Neural cell (in vitro differentiated cells): ENCODE results near the gene PRDM11. TPM values are rescaled to one million over a fixed set of nuclear protein-coding genes. Genes with fewer than 3 reads are reported as not detected.

ENCODE experiments used
- H2AFZ ChIP-seq: fragments of 200-600, 300-800 bp; sonication (generic), shearing (Covaris generic); 2 replicates; pipeline ENCODE4 v1.6.0; 2014; ENCODE audit warnings: low read depth, mild to moderate bottlenecking, antibody characterized with exemption, low read length, moderate library complexity
- H3F3A ChIP-seq: fragments of 200-600 bp; shearing (Covaris generic); 2 replicates; pipeline ENCODE4 v1.6.1; 2016; ENCODE audit warnings: mild to moderate bottlenecking, moderate library complexity, mixed read lengths, antibody characterized with exemption, low read length; ENCODE audit not compliant: insufficient read depth, poor library complexity, severe bottlenecking
- H3K27ac ChIP-seq: fragments of 200-600, 300-800 bp; sonication (generic), shearing (Covaris generic); 2 replicates; pipeline ENCODE4 v1.5.1; 2014; ENCODE audit warnings: mild to moderate bottlenecking, low read length, moderate library complexity
- H3K27me3 ChIP-seq: fragments of 300-800, 200-600 bp; sonication (generic), shearing (Covaris generic); 2 replicates; pipeline ENCODE4 v1.6.0; 2014; ENCODE audit warnings: mild to moderate bottlenecking, low read depth, low read length, moderate library complexity; ENCODE audit not compliant: insufficient read depth
- H3K36me3 ChIP-seq: fragments of 300-800, 200-600 bp; sonication (generic), shearing (Covaris generic); 2 replicates; pipeline ENCODE4 v1.5.1; 2014; ENCODE audit warnings: mild to moderate bottlenecking, antibody characterized with exemption, low read length, moderate library complexity; ENCODE audit not compliant: insufficient read depth
- H3K4me2 ChIP-seq: fragments of 300-800, 200-600 bp; sonication (generic), shearing (Covaris generic); 2 replicates; pipeline ENCODE4 v1.6.0; 2014; ENCODE audit warnings: mild to moderate bottlenecking, low read length
- H3K4me3 ChIP-seq: fragments of 300-800, 200-600 bp; sonication (generic), shearing (Covaris generic); 2 replicates; pipeline ENCODE4 v1.5.1; 2014; ENCODE audit warnings: mild to moderate bottlenecking, low read length, moderate library complexity
- H3K79me2 ChIP-seq: fragments of 200-600 bp; shearing (Covaris generic); replicated peaks from 2 replicates; pipeline ENCODE4 v1.6.0; 2014; ENCODE audit warnings: mild to moderate bottlenecking, low read length, moderate library complexity; ENCODE audit not compliant: insufficient read depth
- H3K9ac ChIP-seq: fragments of 300-800, 200-600 bp; sonication (generic), shearing (Covaris generic); 2 replicates; pipeline ENCODE4 v1.6.1; 2016; ENCODE audit warnings: mild to moderate bottlenecking, low read length, mixed read lengths
- H3K9me2 ChIP-seq: fragments of 200-600 bp; shearing (Covaris generic); 2 replicates; pipeline ENCODE4 v1.6.1; 2016; ENCODE audit warnings: mild to moderate bottlenecking, low read length, mixed read lengths; ENCODE audit not compliant: insufficient read depth
- H3K9me3 ChIP-seq: fragments of 200-600, 300-800 bp; sonication (generic), shearing (Covaris generic); 2 replicates; pipeline ENCODE4 v1.6.1; 2016; ENCODE audit warnings: mild to moderate bottlenecking, mixed run types, low read length, moderate library complexity, mixed read lengths
- H4K20me1 ChIP-seq: fragments of 200-600 bp; shearing (Covaris generic); 2 replicates; pipeline ENCODE4 v1.6.1; 2016; ENCODE audit warnings: mild to moderate bottlenecking, mixed run types; ENCODE audit not compliant: insufficient read depth
- EP300 ChIP-seq: fragments of 450-650 bp; conservative IDR thresholded peaks from 2 replicates; pipeline ENCODE4 v1.6.1; 2014; ENCODE audit warnings: antibody characterized with exemption, mild to moderate bottlenecking, moderate library complexity; ENCODE audit not compliant: poor library complexity, severe bottlenecking
- EZH2 ChIP-seq: fragments of 200-600, 300-800 bp; shearing (Covaris generic), sonication (generic); IDR thresholded peaks from 2 replicates; pipeline ENCODE4 v1.6.1; 2014; ENCODE audit warnings: antibody characterized with exemption, low read length, borderline replicate concordance, mild to moderate bottlenecking; ENCODE audit not compliant: insufficient read depth, poor library complexity, severe bottlenecking
- MXI1 ChIP-seq: fragments of 450-650 bp; conservative IDR thresholded peaks from 2 replicates; pipeline ENCODE4 v1.6.1; 2014; ENCODE audit warnings: antibody characterized with exemption, mild to moderate bottlenecking; ENCODE audit not compliant: poor library complexity, severe bottlenecking
- POLR2AphosphoS5 ChIP-seq: IDR thresholded peaks from 2 replicates; pipeline ENCODE4 v1.6.1; 2012
- RAD21 ChIP-seq: fragments of 450-650 bp; conservative IDR thresholded peaks from 2 replicates; pipeline ENCODE4 v1.6.1; 2014; ENCODE audit warnings: antibody characterized with exemption, mild to moderate bottlenecking, moderate library complexity
- SMC3 ChIP-seq: fragments of 450-650 bp; conservative IDR thresholded peaks from 2 replicates; pipeline ENCODE4 v1.6.1; 2014; ENCODE audit warnings: antibody characterized with exemption, mild to moderate bottlenecking, moderate library complexity; ENCODE audit not compliant: poor library complexity
- TAF1 ChIP-seq: IDR thresholded peaks from 2 replicates; pipeline ENCODE4 v1.6.1; 2012; ENCODE audit warnings: low read depth
- polyA plus RNA-seq: library from polyadenylated mRNA; depleted of rRNA; stranded (reverse); fragments of >200 nt; gene quantifications from 2 replicates; pipeline ENCODE4 v1.2.3, GENCODE V29; 2014
- TF ChIP-seq, protein P1 (sequence below): IDR thresholded peaks from 2 replicates; pipeline ENCODE4 v1.6.1; 2012; ENCODE audit warnings: borderline replicate concordance
- TF ChIP-seq, protein P2 (sequence below): fragments of 450-650 bp; IDR thresholded peaks from 2 replicates; pipeline ENCODE4 v1.5.1; 2014; ENCODE audit warnings: antibody characterized with exemption, mild to moderate bottlenecking, moderate library complexity; ENCODE audit not compliant: poor library complexity, severe bottlenecking

The PRDM11 gene
- polyA plus RNA-seq, 1 donor from 2014 or later = 2.0 TPM

DNA sequence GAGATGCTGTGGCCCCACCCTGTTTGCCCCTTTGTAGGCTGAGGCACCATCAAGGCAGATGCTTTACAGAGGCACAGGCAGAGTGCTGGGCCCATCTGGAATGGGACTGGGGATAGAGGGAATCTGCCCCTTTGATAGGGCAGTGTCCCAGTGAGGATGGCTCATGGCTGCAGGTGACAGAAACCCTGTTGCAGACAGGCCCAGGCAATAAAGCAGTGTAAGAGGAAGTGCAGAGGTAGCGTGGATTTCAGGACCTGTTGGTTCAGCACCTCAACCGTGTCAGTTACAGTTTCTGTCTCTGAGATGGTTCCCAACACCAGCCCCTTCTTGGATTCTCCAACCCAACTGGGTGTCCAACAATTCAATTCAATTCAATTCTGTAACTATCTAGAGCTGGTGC lies 25.1 kb downstream of the PRDM11 start:
- H3F3A ChIP-seq = no peaks in the 10 kb centered on the region
- no peaks in the 10 kb centered on the region for H4K20me1 ChIP-seq
- H3K27me3 ChIP-seq = no peaks in the 10 kb centered on the region
- H3K9ac ChIP-seq = no peak overlapping the region
- no peaks in the 10 kb centered on the region for H3K9me3 ChIP-seq
- no peaks in the 10 kb centered on the region for H3K9me2 ChIP-seq
- no peak overlapping the region for H3K27ac ChIP-seq
- H3K4me2 ChIP-seq = no peak overlapping the region
- no peak overlapping the region for H3K4me3 ChIP-seq
- H3K79me2 ChIP-seq = no peaks in the 10 kb centered on the region
- H3K36me3 ChIP-seq = no peaks in the 10 kb centered on the region
- H2AFZ ChIP-seq = no peak overlapping the region
- TF ChIP-seq SMC3 (no peak), EZH2 (no peak)

DNA sequence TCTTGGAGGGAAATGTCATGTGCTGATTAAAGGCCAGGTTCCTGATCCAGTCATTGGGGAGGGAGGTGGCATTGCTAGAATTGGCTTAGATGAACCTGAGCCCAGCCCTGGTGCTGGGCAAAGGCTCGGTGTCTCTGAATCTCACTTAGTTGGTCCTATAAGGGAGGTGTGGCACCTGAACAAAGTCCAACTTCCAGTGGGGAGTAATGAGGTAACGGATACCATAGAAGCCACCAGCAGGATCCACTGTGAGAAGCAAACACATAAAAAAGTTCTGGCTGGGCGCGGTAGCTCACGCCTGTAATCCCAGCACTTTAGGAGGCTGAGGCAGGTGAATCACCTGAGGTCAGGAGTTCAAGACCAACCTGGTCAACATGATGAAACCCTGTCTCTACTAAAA lies 26.6 kb downstream of the PRDM11 start:
- no peak overlapping the region for H3K9ac ChIP-seq
- H2AFZ ChIP-seq = no peak overlapping the region
- no peaks in the 10 kb centered on the region for H3K79me2 ChIP-seq
- H3K4me2 ChIP-seq = no peak overlapping the region
- no peaks in the 10 kb centered on the region for H3K27me3 ChIP-seq
- no peak overlapping the region for H3K27ac ChIP-seq
- H4K20me1 ChIP-seq = no peaks in the 10 kb centered on the region
- H3K36me3 ChIP-seq = no peaks in the 10 kb centered on the region
- H3F3A ChIP-seq = no peaks in the 10 kb centered on the region
- no peaks in the 10 kb centered on the region for H3K9me3 ChIP-seq
- no peak overlapping the region for H3K4me3 ChIP-seq
- H3K9me2 ChIP-seq = no peaks in the 10 kb centered on the region
- TF ChIP-seq, protein P1, sequence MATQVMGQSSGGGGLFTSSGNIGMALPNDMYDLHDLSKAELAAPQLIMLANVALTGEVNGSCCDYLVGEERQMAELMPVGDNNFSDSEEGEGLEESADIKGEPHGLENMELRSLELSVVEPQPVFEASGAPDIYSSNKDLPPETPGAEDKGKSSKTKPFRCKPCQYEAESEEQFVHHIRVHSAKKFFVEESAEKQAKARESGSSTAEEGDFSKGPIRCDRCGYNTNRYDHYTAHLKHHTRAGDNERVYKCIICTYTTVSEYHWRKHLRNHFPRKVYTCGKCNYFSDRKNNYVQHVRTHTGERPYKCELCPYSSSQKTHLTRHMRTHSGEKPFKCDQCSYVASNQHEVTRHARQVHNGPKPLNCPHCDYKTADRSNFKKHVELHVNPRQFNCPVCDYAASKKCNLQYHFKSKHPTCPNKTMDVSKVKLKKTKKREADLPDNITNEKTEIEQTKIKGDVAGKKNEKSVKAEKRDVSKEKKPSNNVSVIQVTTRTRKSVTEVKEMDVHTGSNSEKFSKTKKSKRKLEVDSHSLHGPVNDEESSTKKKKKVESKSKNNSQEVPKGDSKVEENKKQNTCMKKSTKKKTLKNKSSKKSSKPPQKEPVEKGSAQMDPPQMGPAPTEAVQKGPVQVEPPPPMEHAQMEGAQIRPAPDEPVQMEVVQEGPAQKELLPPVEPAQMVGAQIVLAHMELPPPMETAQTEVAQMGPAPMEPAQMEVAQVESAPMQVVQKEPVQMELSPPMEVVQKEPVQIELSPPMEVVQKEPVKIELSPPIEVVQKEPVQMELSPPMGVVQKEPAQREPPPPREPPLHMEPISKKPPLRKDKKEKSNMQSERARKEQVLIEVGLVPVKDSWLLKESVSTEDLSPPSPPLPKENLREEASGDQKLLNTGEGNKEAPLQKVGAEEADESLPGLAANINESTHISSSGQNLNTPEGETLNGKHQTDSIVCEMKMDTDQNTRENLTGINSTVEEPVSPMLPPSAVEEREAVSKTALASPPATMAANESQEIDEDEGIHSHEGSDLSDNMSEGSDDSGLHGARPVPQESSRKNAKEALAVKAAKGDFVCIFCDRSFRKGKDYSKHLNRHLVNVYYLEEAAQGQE = no peak
- TF ChIP-seq, protein P2, sequence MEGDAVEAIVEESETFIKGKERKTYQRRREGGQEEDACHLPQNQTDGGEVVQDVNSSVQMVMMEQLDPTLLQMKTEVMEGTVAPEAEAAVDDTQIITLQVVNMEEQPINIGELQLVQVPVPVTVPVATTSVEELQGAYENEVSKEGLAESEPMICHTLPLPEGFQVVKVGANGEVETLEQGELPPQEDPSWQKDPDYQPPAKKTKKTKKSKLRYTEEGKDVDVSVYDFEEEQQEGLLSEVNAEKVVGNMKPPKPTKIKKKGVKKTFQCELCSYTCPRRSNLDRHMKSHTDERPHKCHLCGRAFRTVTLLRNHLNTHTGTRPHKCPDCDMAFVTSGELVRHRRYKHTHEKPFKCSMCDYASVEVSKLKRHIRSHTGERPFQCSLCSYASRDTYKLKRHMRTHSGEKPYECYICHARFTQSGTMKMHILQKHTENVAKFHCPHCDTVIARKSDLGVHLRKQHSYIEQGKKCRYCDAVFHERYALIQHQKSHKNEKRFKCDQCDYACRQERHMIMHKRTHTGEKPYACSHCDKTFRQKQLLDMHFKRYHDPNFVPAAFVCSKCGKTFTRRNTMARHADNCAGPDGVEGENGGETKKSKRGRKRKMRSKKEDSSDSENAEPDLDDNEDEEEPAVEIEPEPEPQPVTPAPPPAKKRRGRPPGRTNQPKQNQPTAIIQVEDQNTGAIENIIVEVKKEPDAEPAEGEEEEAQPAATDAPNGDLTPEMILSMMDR = no peak
- TF ChIP-seq SMC3 (no peak), MXI1 (no peak), POLR2AphosphoS5 (no peak), EZH2 (no peak)

DNA sequence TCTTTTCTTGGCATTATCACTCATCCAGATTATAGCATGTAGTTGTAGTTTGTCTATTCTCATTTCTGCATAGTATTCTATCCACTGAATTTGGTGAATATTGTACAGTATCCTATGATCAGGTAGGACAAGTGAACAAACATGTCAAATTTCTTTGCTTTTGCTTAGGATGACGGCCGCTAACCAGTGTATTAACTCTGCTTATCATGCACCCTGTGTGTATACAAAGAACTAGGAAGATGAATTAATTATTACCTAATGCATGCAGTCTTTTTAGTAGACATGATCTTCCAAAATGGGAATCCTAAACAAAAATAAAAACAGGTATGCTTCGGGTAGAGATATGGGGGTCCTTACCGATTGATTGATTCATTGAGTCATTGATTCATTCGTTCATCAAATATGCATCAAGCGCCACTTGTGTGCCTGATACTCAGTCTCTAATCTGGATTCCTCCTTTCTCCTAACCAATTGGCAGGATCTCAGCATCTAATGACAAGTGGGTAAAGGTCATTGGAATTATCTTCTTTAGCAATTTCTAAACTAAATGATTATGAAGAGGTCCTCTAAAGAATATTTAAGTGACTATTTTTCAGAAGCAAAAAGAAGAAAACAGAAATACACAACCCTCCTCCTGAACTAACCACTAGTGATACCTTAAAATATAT lies 27.9 kb downstream of the PRDM11 start:
- no peaks in the 10 kb centered on the region for H3K79me2 ChIP-seq
- H3F3A ChIP-seq = no peaks in the 10 kb centered on the region
- H3K36me3 ChIP-seq = no peaks in the 10 kb centered on the region
- H2AFZ ChIP-seq = no peak overlapping the region
- H3K9ac ChIP-seq = no peak overlapping the region
- no peaks in the 10 kb centered on the region for H3K27me3 ChIP-seq
- H3K4me3 ChIP-seq = no peak overlapping the region
- TF ChIP-seq POLR2AphosphoS5 = no peak
- TF ChIP-seq EP300 = no peak
- no peak for TF ChIP-seq RAD21
- TF ChIP-seq TAF1 = no peak
- TF ChIP-seq, protein P2 = no peak
- TF ChIP-seq SMC3 = no peak
- TF ChIP-seq MXI1 = no peak
- no peak overlapping the region for H3K27ac ChIP-seq
- no peak overlapping the region for H3K4me2 ChIP-seq
- H3K9me2 ChIP-seq = no peaks in the 10 kb centered on the region
- no peaks in the 10 kb centered on the region for H4K20me1 ChIP-seq
- H3K9me3 ChIP-seq = no peaks in the 10 kb centered on the region
